ENCODE measurements around the gene TOP1.

Gene TOP1

GRCh38 chr20:41150664-41151063 is 122.0 kb downstream of the TOP1 start:
- ChIA-PET CTCF (no interaction called here), POLR2A (no interaction called here)
- no peak overlapping the region for H3K4me3 ChIP-seq (ENCODE audit: low read depth, low read length)
- peaks cover 5% of the 10 kb centered on the region; the same call in 1 of the 2 replicates for H3K4me1 ChIP-seq (ENCODE audit: control insufficient read depth, insufficient read depth, low read length)
- H3K27ac ChIP-seq (ENCODE audit: extremely low read depth, low read depth, low read length), result no peak overlapping the region
- peaks cover 0 to 25% of the 10 kb centered on the region in 2 experiments; a peak in 2 of 3 replicates for H3K36me3 ChIP-seq (ENCODE audit: control insufficient read depth in 2 of 2, insufficient read depth in 1 of 2, low read length in 2 of 2)
- H3K9me3 ChIP-seq (ENCODE audit: control insufficient read depth, insufficient read depth, low read depth, low read length), result no peaks in the 10 kb centered on the region
- TF ChIP-seq ZNF701 (tag by site-specific recombination; IDR thresholded peaks at IDR 0.05) (no peak), ZNF837 (tag by site-specific recombination; IDR thresholded peaks at IDR 0.05) (no peak), ZNF600 (tag by site-specific recombination; IDR thresholded peaks at IDR 0.05) (peak; percentile 65; the same call in 1 of the 2 replicates), ZNF585B (tag by site-specific recombination; IDR thresholded peaks at IDR 0.05) (no peak), ZBTB17 (tag by site-specific recombination; IDR thresholded peaks at IDR 0.05) (peak; percentile 44; the same call in 1 of the 2 replicates), ZSCAN5A (tag by site-specific recombination; IDR thresholded peaks at IDR 0.05) (no peak), ZNF707 (tag by site-specific recombination; IDR thresholded peaks at IDR 0.05) (no peak), ZNF544 (tag by site-specific recombination; IDR thresholded peaks at IDR 0.05) (no peak), ZNF366 (tag by site-specific recombination; conservative IDR thresholded peaks at IDR 0.05) (no peak), ZNF514 (tag by site-specific recombination; IDR thresholded peaks at IDR 0.05) (no peak), KLF7 (tag by site-specific recombination; IDR thresholded peaks at IDR 0.05; ENCODE audit: borderline replicate concordance) (no peak), ZNF157 (tag by site-specific recombination; IDR thresholded peaks at IDR 0.05) (no peak), ZNF311 (tag by site-specific recombination; IDR thresholded peaks at IDR 0.05; ENCODE audit: borderline replicate concordance) (no peak), ZNF184 (tag by site-specific recombination; IDR thresholded peaks at IDR 0.05) (no peak), KLF9 (tag by site-specific recombination; IDR thresholded peaks at IDR 0.05; ENCODE audit: low read depth) (no peak), ZNF274 (IDR thresholded peaks at IDR 0.05; ENCODE audit: low read length) (no peak), ZNF274 (tag by site-specific recombination; IDR thresholded peaks at IDR 0.05; ENCODE audit: borderline replicate concordance) (no peak), HOXD13 (CRISPR knock-in tag; IDR thresholded peaks at IDR 0.05; ENCODE audit: borderline replicate concordance) (no peak), SCRT1 (tag by site-specific recombination; IDR thresholded peaks at IDR 0.05; ENCODE audit: borderline replicate concordance) (no peak), ELK4 (IDR thresholded peaks at IDR 0.05; ENCODE audit: borderline replicate concordance, low read depth, low read length) (no peak), ZNF169 (tag by site-specific recombination; IDR thresholded peaks at IDR 0.05) (no peak), ZNF335 (tag by site-specific recombination; conservative IDR thresholded peaks at IDR 0.05) (peak; percentile 25; the same call in 1 of the 2 replicates), SCRT2 (tag by site-specific recombination; IDR thresholded peaks at IDR 0.05) (no peak), ZNF664 (tag by site-specific recombination; IDR thresholded peaks at IDR 0.05) (no peak), ZNF704 (tag by site-specific recombination; IDR thresholded peaks at IDR 0.05) (no peak), ZNF211 (tag by site-specific recombination; IDR thresholded peaks at IDR 0.05; ENCODE audit: low read depth) (no peak), ZNF239 (tag by site-specific recombination; IDR thresholded peaks at IDR 0.05) (no peak), ZNF423 (tag by site-specific recombination; IDR thresholded peaks at IDR 0.05) (no peak), ZNF626 (tag by site-specific recombination; IDR thresholded peaks at IDR 0.05) (no peak), ZNF558 (tag by site-specific recombination; IDR thresholded peaks at IDR 0.05) (peak; percentile 89), ZBTB11 (tag by site-specific recombination; conservative IDR thresholded peaks at IDR 0.05; ENCODE audit: low read depth) (no peak), ZNF629 (tag by site-specific recombination; IDR thresholded peaks at IDR 0.05) (peak; percentile 55; the same call in 1 of the 2 replicates), RBAK (tag by site-specific recombination; IDR thresholded peaks at IDR 0.05) (no peak)

Data from HEK293 (cell line).